PC-3 (cell line): ENCODE measurements around the gene HMCES.

Source experiments
- CTCF ChIP-seq: fragments of 300-600 bp; sonication (generic); conservative IDR thresholded peaks from 2 replicates; pipeline ENCODE4 v1.5.1; 2017; ENCODE audit warnings: antibody characterized with exemption, low read depth, mild to moderate bottlenecking, low read length
- EZH2 ChIP-seq: fragments of 300-600 bp; sonication (generic); IDR thresholded peaks from one replicate; pipeline ENCODE4 v1.6.1; 2017; ENCODE audit warnings: antibody characterized with exemption, mild to moderate bottlenecking, low read length; ENCODE audit not compliant: unreplicated experiment

GRCh38 chr3:129266651-129267050 is 12.0 kb upstream of the HMCES start:
- TF ChIP-seq EZH2 (no peak), CTCF (no peak)
